Muscle layer of duodenum (tissue), 2 donors: Measurements from ENCODE around the gene CYP26C1.

Source experiments
- H3K27ac ChIP-seq: one replicate; pipeline ENCODE4 v1.7.0; 2013; ENCODE audit warnings: mild to moderate bottlenecking, low read length
- H3K27me3 ChIP-seq: one replicate; pipeline ENCODE4 v1.7.0; 2013; ENCODE audit warnings: low read depth, mild to moderate bottlenecking, control low read depth, low read length
- H3K36me3 ChIP-seq, 2 donors: one replicate each; pipeline ENCODE4 v1.7.0; 2013; ENCODE audit warnings: low read length in 2 of 2, control low read depth in 1 of 2, mild to moderate bottlenecking in 1 of 2; ENCODE audit not compliant: insufficient read depth in 2 of 2, control insufficient read depth in 1 of 2
- H3K4me1 ChIP-seq, 2 donors: one replicate each; pipeline ENCODE4 v1.7.0; 2013; ENCODE audit warnings: low read length in 2 of 2, mild to moderate bottlenecking in 2 of 2, control low read depth in 1 of 2, moderate library complexity in 1 of 2; ENCODE audit not compliant: insufficient read depth in 2 of 2, control insufficient read depth in 1 of 2
- H3K4me3 ChIP-seq, 2 donors: one replicate each; pipeline ENCODE4 v1.7.0; 2013; ENCODE audit warnings: low read length in 2 of 2, low read depth in 1 of 2, mild to moderate bottlenecking in 1 of 2
- H3K9me3 ChIP-seq, 2 donors: one replicate each; pipeline ENCODE4 v1.7.0; 2013; ENCODE audit warnings: low read length in 2 of 2, control low read depth in 1 of 2, mild to moderate bottlenecking in 1 of 2; ENCODE audit not compliant: control insufficient read depth in 1 of 2
- donor health status: healthy.

The CYP26C1 gene

GRCh38 chr10:93072713-93073538 is 12.3 kb downstream of the CYP26C1 start:
- Histone ChIP-seq H3K4me1 (peaks cover 0 to 52% of the 10 kb centered on the region in 2 donors), H3K27me3 (peaks cover 53% of the 10 kb centered on the region), H3K27ac (no peak overlapping the region), H3K9me3 (no peaks in the 10 kb centered on the region), H3K36me3 (no peaks in the 10 kb centered on the region), H3K4me3 (peak overlapping the region in 1 of 2 donors; percentile 60)

GRCh38 chr10:93073539-93074146 is 13.0 kb downstream of the CYP26C1 start, which contains the start of gene CYP26A1:
Gene CYP26A1, plus strand, starts transcription at chr10:93073893. Its CDS starts 42 bp downstream, at chr10:93073935.
- H3K27me3 ChIP-seq: peaks cover 51% of the 10 kb centered on the region
- H3K4me1 ChIP-seq: peaks cover 0 to 44% of the 10 kb centered on the region in 2 donors
- no peak within 1 kb of the TSS for H3K27ac ChIP-seq
- H3K4me3 ChIP-seq: peak within 1 kb of the TSS; percentile 26 to 60
- H3K9me3 ChIP-seq: no peaks in the 10 kb centered on the region
- H3K36me3 ChIP-seq: no peaks in the 10 kb centered on the region

GRCh38 chr10:93074147-93074596 is 13.6 kb downstream of the CYP26C1 start:
- H3K9me3 ChIP-seq: no peaks in the 10 kb centered on the region
- peaks cover 0 to 39% of the 10 kb centered on the region in 2 donors for H3K4me1 ChIP-seq
- H3K36me3 ChIP-seq: no peaks in the 10 kb centered on the region
- peaks cover 46% of the 10 kb centered on the region for H3K27me3 ChIP-seq
- no peak overlapping the region for H3K27ac ChIP-seq
- H3K4me3 ChIP-seq: peak overlapping the region; percentile 26 to 60

GRCh38 chr10:93074597-93075368 is 14.2 kb downstream of the CYP26C1 start:
- peaks cover 43% of the 10 kb centered on the region for H3K27me3 ChIP-seq
- H3K36me3 ChIP-seq: no peaks in the 10 kb centered on the region
- no peak overlapping the region for H3K27ac ChIP-seq
- no peaks in the 10 kb centered on the region for H3K9me3 ChIP-seq
- peaks cover 0 to 38% of the 10 kb centered on the region in 2 donors for H3K4me1 ChIP-seq
- peak overlapping the region in 1 of 2 donors; percentile 60 for H3K4me3 ChIP-seq

GRCh38 chr10:93075369-93076221 is 15.0 kb downstream of the CYP26C1 start:
- peaks cover 45% of the 10 kb centered on the region for H3K27me3 ChIP-seq
- H3K9me3 ChIP-seq: no peaks in the 10 kb centered on the region
- H3K27ac ChIP-seq: no peak overlapping the region
- H3K36me3 ChIP-seq: no peaks in the 10 kb centered on the region
- no peak overlapping the region for H3K4me3 ChIP-seq
- H3K4me1 ChIP-seq: peaks cover 0 to 38% of the 10 kb centered on the region in 2 donors

- peaks cover 0 to 36% of the 10 kb centered on the region in 2 donors for H3K4me1 ChIP-seq
- H3K9me3 ChIP-seq: no peaks in the 10 kb centered on the region
- no peak overlapping the region for H3K27ac ChIP-seq
- H3K27me3 ChIP-seq: peaks cover 42% of the 10 kb centered on the region
- no peaks in the 10 kb centered on the region for H3K36me3 ChIP-seq
- H3K4me3 ChIP-seq: no peak overlapping the region
These were observed 16.3 kb downstream of the CYP26C1 start for GRCh38 chr10:93076871-93077270.

- Histone ChIP-seq H3K36me3 (no peaks in the 10 kb centered on the region), H3K4me3 (no peak overlapping the region), H3K27me3 (peaks cover 34% of the 10 kb centered on the region), H3K4me1 (peaks cover 0 to 26% of the 10 kb centered on the region in 2 donors), H3K27ac (no peak overlapping the region), H3K9me3 (no peaks in the 10 kb centered on the region)
These were observed 17.3 kb downstream of the CYP26C1 start for GRCh38 chr10:93077860-93078337.

GRCh38 chr10:93079663-93080349 is 19.2 kb downstream of the CYP26C1 start:
- Histone ChIP-seq H3K27me3 (peaks cover 23% of the 10 kb centered on the region), H3K9me3 (no peaks in the 10 kb centered on the region), H3K4me3 (no peak overlapping the region)

GRCh38 chr10:93080350-93081046 is 19.9 kb downstream of the CYP26C1 start:
- Histone ChIP-seq H3K9me3 (no peaks in the 10 kb centered on the region), H3K27ac (no peak overlapping the region), H3K4me1 (no peaks in the 10 kb centered on the region), H3K36me3 (no peaks in the 10 kb centered on the region), H3K27me3 (peaks cover 17% of the 10 kb centered on the region), H3K4me3 (no peak overlapping the region)

More at GRCh38 chr10:93079663-93080349, 19.2 kb downstream of the CYP26C1 start:
- peaks cover 0 to 7% of the 10 kb centered on the region in 2 donors for H3K4me1 ChIP-seq
- no peaks in the 10 kb centered on the region for H3K36me3 ChIP-seq
- H3K27ac ChIP-seq: no peak overlapping the region
